ENCODE measurements around the gene PCLAF. TPM values are rescaled to one million over a fixed set of nuclear protein-coding genes. Genes with fewer than 3 reads are reported as not detected.
"Not testable (repeated sequence)": the region's sequence is repeated elsewhere in the genome, so short reads cannot be mapped to it uniquely, and the experiment has no call there.

PCLAF gene
- total and polyA plus RNA-seq, 10 donors = 1.7 to 83.3 (median 8.2) TPM

- intact Hi-C loops (cut with DNase I; ENCODE audit: low total_unique reads) = no loop called here
- WGBS, 5 donors = 94 to 100% (median 97%) methylated on average over 1 of the region's 1 CpG
- Histone ChIP-seq H3K27me3 (replicated peaks in 1 of 7) (no peaks in the 10 kb centered on the region), H3K9me3 (no peaks in the 10 kb centered on the region), H3K27ac (no peak overlapping the region), H3K4me3 (no peak overlapping the region), H3K36me3 (peaks cover 0 to 33% (median 4%) of the 10 kb centered on the region in 6 donors), H3K4me1 (peaks cover 0 to 18% (median 0%) of the 10 kb centered on the region in 6 donors)
- DNase-seq = no peak
- no peak for TF ChIP-seq CTCF (IDR thresholded peaks at IDR 0.05 in 8 of 11, conservative IDR thresholded peaks at IDR 0.05 in 3 of 11)
Observed at GRCh38 chr15:64340355-64340754, 40.9 kb downstream of the PCLAF start.

- intact Hi-C loops (cut with DNase I; ENCODE audit: low total_unique reads) = no loop called here
- DNase-seq = no peak
- Histone ChIP-seq H3K27me3 (replicated peaks in 1 of 7) (no peaks in the 10 kb centered on the region), H3K36me3 (peaks cover 0 to 38% (median 4%) of the 10 kb centered on the region in 6 donors), H3K4me1 (peaks cover 0 to 16% (median 0%) of the 10 kb centered on the region in 6 donors), H3K4me3 (no peak overlapping the region), H3K27ac (no peak overlapping the region), H3K9me3 (no peaks in the 10 kb centered on the region)
- TF ChIP-seq CTCF (IDR thresholded peaks at IDR 0.05 in 8 of 11, conservative IDR thresholded peaks at IDR 0.05 in 3 of 11) (no peak), POLR2A (IDR thresholded peaks at IDR 0.05) (no peak), POLR2AphosphoS5 (IDR thresholded peaks at IDR 0.05) (no peak)
- WGBS, 5 donors = 75 to 93% (median 79%) methylated on average over 2 of the region's 2 CpGs
Observed at GRCh38 chr15:64337761-64338160, 43.5 kb downstream of the PCLAF start.

- Histone ChIP-seq H3K4me3 (no peak overlapping the region), H3K27ac (no peak overlapping the region), H3K36me3 (peaks cover 0 to 12% (median 0%) of the 10 kb centered on the region in 6 donors), H3K9me3 (no peaks in the 10 kb centered on the region), H3K27me3 (replicated peaks in 1 of 7) (no peaks in the 10 kb centered on the region), H3K4me1 (peaks cover 0 to 16% (median 0%) of the 10 kb centered on the region in 6 donors)
- intact Hi-C loops (cut with DNase I; ENCODE audit: low total_unique reads) = no loop called here
- WGBS, 5 donors = 79 to 84% (median 83%) methylated on average over 9 of the region's 9 CpGs
- no peak for TF ChIP-seq POLR2AphosphoS5 (IDR thresholded peaks at IDR 0.05)
- no peak for TF ChIP-seq POLR2A (IDR thresholded peaks at IDR 0.05)
- no peak for TF ChIP-seq CTCF (IDR thresholded peaks at IDR 0.05 in 8 of 11, conservative IDR thresholded peaks at IDR 0.05 in 3 of 11)
- no peak for DNase-seq
Observed at GRCh38 chr15:64333986-64334929, 47.0 kb downstream of the PCLAF start.

GRCh38 chr15:64333516-64333915 lies 47.7 kb downstream of the PCLAF start:
- no peaks in the 10 kb centered on the region for H3K9me3 ChIP-seq
- no peak for DNase-seq
- peaks cover 0 to 6% (median 0%) of the 10 kb centered on the region in 6 donors for H3K36me3 ChIP-seq
- WGBS, 5 donors = 88 to 96% (median 93%) methylated on average over 2 of the region's 2 CpGs
- no peak overlapping the region for H3K27ac ChIP-seq
- H3K4me3 ChIP-seq = no peak overlapping the region
- peaks cover 0 to 16% (median 0%) of the 10 kb centered on the region in 6 donors for H3K4me1 ChIP-seq
- H3K27me3 ChIP-seq (replicated peaks in 1 of 7) = no peaks in the 10 kb centered on the region
- no peak for TF ChIP-seq CTCF (IDR thresholded peaks at IDR 0.05 in 8 of 11, conservative IDR thresholded peaks at IDR 0.05 in 3 of 11)
- intact Hi-C loops (cut with DNase I; ENCODE audit: low total_unique reads) = no loop called here

- H3K27ac ChIP-seq; H3K36me3 ChIP-seq; H3K27me3 ChIP-seq (replicated peaks in 1 of 7); H3K4me3 ChIP-seq; intact Hi-C loops (cut with DNase I; ENCODE audit: low total_unique reads); DNase-seq; H3K9me3 ChIP-seq: not testable (repeated sequence)
- H3K4me1 ChIP-seq = peaks cover 0 to 16% (median 0%) of the 10 kb centered on the region in 6 donors
- 55 to 92% (median 66%) methylated on average over 2 of the region's 3 CpGs; no CpG with 5 or more reads in 1 of the 5 donors for WGBS, 5 donors
Observed at GRCh38 chr15:64331668-64332067, 49.6 kb downstream of the PCLAF start.

- DNase-seq; intact Hi-C loops (cut with DNase I; ENCODE audit: low total_unique reads); H3K27me3 ChIP-seq (replicated peaks in 1 of 7); H3K36me3 ChIP-seq; H3K4me1 ChIP-seq; H3K27ac ChIP-seq; H3K4me3 ChIP-seq; H3K9me3 ChIP-seq: not testable (repeated sequence)
- 59 to 98% (median 76%) methylated on average over 3 to 12 of the region's 15 CpGs for WGBS, 5 donors
Observed at GRCh38 chr15:64326975-64327374, 54.3 kb downstream of the PCLAF start.
